Middle frontal gyrus (tissue), 1 donor: Measurements from ENCODE around the gene MRPL14.

Source experiments
- DNase-seq: peaks from one replicate; pipeline ENCODE4 v3.0.0-alpha.2; 2015; ENCODE audit warnings: low spot score; ENCODE audit errors: extremely low spot score

Gene MRPL14

DNA sequence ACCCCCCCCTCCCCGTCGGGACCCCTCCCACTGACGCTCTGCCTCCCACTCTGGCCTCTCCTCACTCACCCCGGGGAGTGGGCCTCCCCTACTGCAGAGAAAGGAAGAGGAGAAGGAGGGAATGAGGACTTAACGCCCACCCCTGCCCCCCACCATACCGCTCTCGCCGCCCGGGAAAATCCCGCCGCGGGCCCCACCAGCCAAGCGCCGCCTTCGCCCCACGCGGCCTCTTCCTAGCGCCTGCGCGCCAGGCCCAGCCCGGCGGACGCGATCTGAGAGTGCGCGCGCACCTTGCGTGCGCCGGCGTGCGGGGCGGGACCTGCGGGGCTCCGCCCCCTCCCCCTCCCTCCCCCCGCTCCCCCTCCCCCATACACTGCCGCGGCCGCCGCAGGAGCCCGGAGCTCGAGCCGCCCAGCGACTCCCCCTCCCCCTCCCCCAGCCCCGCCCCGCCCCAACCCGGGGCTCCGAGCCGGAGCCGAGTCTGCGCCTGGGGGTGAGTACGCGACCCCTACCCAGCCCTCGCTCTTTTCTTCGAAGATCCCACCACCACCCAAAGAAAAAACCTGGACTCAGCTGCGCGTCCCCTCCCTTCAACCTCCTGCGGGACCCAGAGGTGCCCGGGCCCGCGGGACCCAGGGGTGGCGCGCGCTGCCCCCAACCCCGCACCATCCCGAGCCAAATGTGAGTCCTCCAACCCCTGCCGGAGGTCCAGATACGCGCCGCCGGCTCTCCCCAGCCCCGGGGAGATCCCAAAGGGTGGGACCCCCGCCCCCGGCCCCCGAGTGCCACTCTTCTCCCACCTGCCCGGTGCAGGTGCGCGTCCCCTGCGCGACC lies at the start of gene MRPL14, which contains the start of gene TMEM63B:
Gene MRPL14 (minus strand): TSS at position 267 of the 834 bp plus-strand sequence. CDS start 10,841 bp downstream, outside the sequence.
Gene TMEM63B (plus strand): TSS at position 369 of the 834 bp plus-strand sequence. CDS start 7,031 bp downstream, outside the sequence.
- DNase-seq, result peak; percentile 81

GRCh38 chr6:44176130-44176761 lies 49.0 kb upstream of the MRPL14 start:
- no peak for DNase-seq

DNA sequence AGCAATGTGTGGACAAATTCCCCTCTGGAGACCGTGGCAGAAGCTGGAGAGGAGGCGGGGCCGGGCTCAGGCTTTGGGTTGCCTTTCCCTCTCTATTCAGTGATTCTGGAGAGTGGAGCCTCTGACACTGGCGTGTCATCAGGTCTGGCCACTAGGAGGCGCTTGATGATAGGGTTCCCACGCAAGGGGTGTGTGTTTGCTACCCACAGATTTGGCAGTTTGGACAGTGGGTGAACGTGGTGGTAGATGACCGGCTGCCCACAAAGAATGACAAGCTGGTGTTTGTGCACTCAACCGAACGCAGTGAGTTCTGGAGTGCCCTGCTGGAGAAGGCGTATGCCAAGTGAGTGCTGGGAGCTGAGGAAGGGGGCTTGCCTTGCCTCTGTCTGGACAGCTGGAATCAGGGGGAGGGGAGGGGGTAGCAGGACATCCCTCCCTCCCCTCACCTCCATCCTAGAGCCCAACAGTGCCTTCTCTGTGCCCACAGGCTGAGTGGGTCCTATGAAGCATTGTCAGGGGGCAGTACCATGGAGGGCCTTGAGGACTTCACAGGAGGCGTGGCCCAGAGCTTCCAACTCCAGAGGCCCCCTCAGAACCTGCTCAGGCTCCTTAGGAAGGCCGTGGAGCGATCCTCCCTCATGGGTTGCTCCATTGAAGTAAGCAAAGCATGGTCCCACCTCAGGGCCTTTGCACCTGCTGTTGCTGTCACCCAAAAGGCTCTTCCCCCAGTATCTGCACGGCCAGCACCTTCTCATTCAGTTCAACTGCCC lies 45.7 kb upstream of the MRPL14 start:
- DNase-seq, result peak; percentile 66

DNA sequence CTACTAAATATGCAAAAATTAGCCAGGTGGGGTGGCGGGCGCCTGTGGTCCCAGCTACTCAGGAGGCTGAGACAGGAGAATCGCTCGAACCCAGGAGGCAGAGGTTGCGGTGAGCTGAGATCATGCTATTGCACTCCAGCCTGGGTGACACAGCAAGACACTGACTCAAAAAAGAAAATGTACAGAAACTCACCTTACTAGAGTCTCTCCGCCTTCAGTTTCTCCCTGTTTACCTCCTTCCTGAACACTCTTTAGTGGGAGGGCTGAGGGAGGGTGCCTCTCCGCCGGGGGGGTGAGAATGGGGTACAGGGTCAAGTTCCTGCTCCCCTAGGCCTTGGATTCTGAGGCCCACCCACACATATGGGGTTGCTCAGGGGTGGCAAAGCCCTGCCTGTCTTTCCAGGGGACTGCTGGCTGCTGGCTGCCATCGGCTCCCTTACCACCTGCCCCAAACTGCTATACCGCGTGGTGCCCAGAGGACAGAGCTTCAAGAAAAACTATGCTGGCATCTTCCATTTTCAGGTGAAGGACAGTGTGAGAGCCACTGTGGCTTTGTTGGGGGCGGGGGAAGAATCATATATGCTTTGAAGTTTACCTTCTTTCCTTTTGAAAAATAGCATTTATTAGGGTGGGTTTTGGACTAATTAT lies 44.8 kb upstream of the MRPL14 start:
- DNase-seq, result no peak

- DNase-seq, result no peak
Measured at GRCh38 chr6:44169886-44170570, 42.8 kb upstream of the MRPL14 start.

DNA sequence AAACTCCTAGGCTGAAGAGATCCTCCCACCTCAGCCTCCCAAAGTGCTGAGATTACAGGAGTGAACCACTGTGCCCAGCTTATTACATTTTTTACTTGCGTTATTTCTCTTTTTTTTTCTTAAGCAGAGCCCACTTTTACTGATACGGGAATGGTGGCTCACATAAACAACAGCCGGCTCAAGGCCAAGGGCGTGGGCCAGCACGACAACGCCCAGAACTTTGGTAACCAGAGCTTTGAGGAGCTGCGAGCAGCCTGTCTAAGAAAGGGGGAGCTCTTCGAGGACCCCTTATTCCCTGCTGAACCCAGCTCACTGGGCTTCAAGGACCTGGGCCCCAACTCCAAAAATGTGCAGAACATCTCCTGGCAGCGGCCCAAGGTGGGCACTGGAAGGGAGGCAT lies 41.9 kb upstream of the MRPL14 start:
- DNase-seq, result no peak

DNA sequence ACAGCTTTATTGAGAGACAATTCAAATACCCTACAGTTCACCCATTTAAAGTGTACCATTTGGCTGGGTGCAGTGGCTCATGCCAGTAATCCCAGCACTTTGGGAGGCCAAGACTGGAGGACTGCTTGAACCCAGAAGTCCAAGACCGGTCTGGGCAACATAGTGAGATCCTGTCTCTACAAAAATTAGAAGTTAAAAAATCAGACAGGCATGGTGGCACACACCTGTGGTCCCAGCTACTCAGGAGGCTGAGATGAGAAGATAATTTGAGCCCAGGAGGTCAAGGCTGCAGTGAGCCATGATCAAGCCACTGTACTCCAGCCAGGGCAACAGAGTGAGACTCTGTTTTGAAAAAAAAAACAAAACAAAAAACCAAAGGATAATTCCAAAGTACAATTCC lies 40.3 kb upstream of the MRPL14 start:
- DNase-seq, result no peak

- DNase-seq, result no peak
Measured at GRCh38 chr6:44166591-44167184, 39.4 kb upstream of the MRPL14 start.

DNA sequence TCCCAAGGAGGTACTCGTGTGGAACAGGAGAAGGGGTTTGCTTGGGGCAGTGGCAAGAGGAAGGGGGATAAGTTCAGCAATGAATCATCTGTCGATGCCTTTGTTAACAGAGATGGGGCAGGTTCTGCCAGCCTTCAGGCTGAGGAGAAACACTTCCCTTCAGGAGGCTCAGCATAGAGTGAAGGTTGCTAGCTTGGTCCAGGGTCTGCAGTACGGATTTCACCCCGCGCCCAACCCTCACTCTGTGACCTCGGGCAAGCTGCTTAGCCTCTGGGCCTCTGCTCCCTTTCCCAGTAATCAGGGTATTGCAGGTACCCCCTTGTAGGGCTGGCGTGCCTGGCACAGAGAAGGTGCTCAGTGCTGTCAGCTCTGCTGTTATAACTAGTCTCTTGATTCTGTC lies 38.9 kb upstream of the MRPL14 start:
- no peak for DNase-seq

DNA sequence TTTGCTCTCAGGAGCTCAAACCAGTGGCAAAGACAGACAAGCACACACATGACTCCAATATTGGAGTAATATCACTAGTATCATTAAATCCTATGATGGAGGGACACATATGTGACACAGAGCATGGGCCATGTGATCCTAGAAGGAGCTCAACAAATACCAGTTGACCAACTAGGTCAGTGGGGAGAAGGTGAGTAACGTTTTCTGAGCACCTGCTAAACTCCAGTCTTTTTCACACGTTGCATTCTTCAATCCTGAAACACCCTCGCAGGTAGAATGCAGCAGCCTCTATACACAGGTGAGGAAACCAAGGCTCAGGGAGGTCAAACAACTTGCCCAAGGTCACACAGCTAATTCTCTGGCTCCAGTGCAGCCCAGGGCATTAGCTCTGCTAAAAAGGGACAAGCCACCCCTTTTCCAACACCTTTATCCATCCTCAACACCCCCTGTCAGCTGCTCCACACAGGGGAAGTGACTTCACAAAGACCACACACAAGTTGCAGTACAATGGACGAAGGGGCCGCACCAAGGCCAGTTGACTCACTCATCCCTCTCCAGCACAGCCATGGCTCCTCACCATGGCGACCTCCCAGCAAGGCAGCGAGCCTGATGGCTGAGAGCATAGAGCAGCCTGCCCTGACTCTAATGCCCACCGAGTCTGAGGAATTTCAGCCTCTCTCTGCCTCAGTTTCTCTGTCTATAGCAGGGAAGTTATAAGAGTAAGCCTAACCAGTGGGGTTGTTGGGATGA lies 35.8 kb upstream of the MRPL14 start:
- no peak for DNase-seq

DNA sequence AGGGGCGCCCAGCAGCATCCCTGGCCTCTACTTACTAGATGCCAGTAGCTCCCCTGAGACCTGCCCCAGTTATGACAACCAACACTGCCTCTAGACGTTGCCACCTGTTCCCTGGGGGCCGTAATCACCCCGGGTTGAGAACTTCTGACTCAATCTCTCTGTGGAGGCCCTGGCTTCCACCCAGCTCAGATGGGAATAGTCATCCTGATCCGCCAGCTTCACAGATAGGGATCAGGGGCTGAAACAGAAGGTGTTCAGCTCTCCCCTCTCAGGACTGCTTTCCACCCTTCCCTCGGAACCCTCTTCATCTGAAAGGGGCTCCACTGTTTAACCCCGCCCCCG lies 34.7 kb upstream of the MRPL14 start:
- DNase-seq, result no peak

DNA sequence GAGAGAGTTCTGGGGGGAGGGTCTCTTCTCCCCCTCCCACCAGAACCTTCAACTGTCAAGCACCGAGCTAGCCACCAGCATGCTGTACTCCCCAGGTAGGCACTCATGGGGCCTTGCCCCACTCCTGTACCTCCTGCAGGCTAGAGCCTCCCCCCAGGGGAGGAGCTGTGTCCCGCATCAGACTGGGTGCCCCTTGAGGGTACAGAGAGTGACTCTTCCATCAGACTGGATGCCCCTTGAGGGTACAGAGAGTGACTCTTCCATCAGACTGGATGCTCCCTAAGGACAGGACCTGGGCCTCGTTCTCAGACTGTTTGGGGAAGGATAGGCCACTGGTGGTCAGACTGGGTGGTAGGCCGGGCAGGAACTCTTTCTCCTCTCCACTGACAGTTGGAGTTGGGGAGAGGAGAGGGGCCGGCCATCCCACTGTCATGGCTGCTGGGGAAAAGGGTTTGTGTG lies 31.5 kb upstream of the MRPL14 start, which contains the start of gene CAPN11:
Gene CAPN11 (plus strand): TSS at position 51 of the 459 bp plus-strand sequence. CDS start 29 bp downstream, at position 80.
- DNase-seq, result no peak

DNA sequence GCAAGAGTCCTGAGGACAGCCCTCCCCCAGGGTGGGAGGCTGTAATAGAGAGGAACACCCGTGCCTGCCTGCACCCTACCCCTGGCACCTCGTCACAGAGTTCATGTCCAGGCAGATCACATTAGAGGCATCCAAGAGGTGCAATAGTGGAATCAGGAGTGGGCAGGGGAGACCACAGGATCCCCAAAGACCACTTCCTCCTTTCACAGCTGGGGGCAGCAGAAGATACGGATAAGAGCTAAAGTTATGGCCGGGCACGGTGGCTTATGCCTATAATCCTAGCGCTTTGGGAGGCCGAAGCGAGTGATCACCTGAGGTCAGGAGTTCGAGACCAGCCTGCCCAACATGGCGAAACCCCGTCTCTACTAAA lies 29.9 kb upstream of the MRPL14 start:
- DNase-seq, result no peak

DNA sequence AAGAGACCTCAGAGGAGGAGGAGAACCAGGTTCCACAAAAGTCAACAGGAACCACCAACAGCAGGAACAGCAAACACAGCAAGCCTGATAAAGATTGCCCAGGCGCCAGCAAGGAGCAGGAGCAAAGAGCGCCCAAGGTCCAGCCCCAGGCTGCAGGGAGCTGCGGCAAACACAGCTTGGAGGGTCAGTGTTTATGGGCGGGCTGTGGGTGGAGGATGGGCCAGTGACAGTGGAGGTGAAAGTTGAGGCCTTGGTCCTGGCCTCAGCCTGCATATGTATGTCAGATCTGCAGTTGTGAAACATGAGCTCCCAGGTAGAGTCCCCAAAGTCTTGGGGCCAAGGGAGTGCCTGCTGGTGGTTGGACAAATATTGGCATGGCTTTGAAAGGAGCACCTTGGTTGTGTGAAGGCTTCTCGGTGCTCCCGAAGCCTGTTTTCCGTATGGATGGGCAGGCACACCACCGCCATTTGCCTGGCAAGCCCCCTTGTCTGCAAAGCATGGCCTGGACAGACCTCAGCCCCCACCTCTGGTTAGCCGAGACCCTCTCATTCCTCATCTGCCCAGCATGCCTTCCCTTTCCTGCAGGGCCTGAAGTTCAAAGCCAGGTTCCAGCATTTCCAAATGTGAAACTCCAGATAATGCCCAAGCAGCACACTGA lies 29.4 kb upstream of the MRPL14 start:
- no peak for DNase-seq

DNA sequence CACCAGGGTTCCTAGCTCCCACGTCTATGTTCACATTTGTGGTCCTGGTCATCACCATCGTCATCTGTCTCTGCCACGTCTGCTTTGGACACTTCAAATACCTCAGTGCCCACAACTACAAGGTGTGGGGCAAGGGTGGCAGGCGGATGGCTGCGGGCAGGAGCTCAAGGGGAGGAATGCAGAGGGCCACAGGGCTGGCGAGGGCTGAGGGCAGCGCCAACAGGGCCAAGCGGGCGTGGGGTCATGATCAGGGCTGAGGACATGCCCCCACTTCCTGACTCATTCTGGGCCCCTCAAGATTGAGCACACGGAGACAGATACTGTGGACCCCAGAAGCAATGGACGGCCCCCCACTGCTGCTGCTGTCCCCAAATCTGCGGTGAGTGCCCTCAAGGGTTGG lies 26.8 kb upstream of the MRPL14 start:
- no peak for DNase-seq

- no peak for DNase-seq
Measured at GRCh38 chr6:44152533-44152932, 25.3 kb upstream of the MRPL14 start.

DNA sequence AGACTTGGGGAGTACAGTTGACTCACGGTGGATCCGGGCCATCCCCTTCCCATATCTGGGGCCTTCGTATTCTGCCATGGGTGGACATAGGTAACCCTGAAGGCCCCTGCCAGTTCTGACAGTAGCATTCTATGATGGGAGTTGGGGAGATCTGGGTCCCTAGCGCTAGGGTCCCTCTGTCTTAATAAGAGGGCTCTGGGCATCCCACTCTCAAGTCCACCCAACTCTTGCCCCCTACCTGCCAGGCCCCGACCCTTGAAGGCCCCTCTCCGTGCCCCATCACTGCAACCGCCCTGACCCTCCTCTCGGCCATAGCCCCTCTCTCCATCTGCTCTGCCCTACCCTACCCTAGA lies 24.8 kb upstream of the MRPL14 start:
- no peak for DNase-seq

GRCh38 chr6:44151348-44152108 lies 24.3 kb upstream of the MRPL14 start:
- peak; percentile 22 for DNase-seq
